Fibroblast of upper back skin (primary cell): ENCODE data around the gene LIX1L.

ENCODE experiments used
- DNase-seq: peaks from one replicate; pipeline ENCODE4 v3.0.0-alpha.2; 2013

Gene LIX1L

DNA sequence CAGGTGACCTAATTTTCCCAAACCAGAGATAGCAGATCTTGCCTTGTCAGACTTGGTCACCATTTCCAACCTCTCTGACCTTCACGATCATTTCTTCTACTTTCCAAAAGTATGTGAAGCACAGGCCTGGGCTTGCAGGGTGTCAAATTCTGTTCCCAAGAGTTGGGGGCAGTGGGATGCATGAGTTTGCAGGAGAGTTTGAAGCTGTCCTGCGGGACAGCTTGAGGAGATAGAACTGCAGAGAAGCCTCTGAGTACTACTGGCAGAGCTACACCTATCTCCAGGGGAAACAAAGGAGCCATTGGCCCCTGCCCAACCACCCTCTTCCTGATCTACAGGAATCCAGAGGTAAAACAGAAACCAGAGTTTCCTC, 27.3 kb upstream of the LIX1L start:
- DNase-seq, result no peak

DNA sequence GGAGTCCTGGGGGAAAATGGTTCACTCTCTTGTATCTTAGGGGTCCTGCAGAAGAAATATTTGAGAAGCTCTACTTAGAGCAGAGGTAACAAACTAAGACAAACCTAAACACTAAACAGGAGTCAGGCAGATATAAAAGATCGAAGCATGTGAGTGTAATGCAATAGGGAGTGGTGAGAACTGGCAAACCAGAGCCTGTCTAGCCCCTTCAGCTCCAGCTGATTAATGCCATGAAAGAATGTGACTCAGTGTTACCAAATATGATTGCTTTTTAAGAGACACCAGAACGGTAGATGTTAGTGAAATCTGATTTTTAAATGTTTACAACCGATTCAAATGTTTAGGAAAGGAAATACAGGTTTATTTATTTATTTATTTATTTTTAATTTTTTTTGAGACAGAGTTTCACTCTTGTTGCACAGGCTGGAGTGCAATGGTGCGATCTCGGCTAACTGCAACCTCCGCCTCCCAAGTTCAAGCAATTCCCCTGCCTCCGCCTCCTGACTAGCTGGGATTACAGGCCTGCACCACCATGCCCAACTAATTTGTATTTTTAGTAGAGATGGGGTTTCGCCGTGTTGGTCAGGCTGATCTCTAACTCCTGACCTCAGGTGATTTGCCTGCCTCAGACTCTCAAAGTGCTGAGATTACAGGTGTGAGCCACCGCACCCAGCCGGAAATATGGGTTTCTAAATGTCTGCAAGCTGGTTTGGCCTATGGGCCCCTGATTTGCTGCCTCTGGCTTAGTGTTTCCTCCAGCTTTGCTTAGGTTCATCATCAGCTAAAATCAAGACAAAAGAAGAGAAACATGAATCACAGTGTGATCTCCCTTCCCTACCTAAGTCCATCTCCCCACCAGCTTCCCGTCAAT, 26.4 kb upstream of the LIX1L start:
- DNase-seq, result no peak

- DNase-seq, result no peak
Measured at GRCh38 chr1:145983206-145983675, 25.4 kb upstream of the LIX1L start.

DNA sequence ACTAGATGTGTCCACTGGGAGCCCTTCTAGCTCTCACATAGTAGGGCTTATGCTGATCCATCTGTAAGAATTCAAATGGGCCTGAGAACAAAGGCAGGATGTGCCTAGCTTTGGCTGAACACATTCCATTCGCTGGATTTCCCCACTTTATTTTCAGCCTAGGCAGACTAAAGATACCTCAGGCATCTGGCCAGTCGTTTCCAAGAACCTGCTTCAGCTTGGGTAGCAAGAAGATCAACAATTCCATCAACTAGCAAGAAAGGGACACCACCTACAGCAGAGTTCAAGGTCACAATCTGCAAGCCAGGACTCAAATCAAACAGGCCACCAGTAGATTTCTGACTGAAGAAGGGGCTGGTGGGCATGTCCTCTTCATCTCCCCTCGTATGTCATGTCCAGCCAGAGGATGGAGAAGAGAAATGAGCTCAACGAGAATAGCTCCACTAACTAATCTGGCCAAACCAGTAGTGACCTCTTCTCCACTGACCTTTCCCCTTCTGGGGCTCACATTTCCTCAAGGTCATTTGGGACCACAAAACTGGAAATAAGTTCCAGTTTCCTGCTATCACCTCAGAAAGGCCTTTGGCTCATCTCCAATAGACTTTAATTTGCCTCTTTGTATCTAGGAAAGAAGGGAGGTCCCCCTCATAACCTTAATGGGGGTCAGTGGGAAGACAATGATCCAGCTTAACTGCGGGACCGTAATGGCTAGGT, 24.4 kb upstream of the LIX1L start:
- DNase-seq, result no peak

DNA sequence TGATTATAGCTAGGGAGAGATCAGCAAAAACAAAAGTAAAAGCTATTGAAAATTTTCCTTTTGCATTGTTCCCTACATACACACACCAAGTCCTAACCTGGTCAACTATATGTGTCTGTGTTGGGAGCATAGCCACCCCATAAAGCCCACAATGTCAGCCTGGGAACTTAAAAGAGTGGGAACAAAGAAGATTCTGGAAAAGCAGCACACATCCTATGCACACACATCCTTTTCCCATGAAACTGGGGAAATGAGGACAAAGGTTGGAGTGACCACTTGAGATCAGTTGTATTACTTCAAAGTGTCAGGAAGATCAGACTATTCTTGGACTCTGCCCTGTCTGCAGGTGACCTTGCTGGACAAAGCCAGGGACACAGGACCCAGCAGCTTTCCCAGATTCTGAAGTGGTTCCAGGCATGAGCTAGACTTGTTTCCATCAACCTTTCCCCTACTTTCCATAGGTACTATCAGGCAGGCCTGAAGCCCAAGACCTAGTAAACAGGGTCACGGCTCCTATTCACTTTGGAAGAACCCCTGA, 22.7 kb upstream of the LIX1L start:
- DNase-seq, result no peak

DNA sequence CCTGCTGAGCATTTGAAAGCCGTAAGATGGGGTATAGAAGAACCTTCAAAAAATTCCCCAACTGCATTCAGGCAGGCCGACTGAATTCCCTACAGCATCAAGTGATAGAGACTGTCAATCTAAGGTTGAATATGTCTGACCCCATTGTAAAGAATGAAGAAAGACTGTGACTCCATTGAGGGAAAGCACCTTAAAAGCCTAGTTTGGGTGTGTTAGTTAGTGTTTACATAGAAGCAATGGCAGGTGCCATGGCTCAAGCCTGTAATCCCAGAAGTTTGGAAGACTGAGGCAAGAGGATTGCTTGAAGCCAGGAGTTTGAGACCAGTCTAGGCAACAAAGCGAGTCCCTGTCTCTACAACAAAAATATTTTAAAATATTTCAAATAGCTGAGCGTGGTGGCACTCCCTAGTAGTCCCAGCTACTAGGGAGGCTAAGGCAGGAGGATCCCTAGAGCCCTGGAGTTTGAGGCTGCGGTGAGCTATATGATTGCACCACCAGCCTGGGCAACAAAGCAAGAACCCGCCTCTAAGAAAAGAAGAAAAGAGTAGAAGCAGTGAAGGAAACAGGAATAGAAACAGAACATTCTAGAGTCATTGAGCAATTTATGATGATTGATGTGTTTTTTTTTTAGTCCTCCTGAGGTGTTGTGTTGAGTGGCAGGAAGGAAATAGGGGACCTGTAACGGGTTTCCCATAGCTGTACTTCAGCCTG, 22.1 kb upstream of the LIX1L start:
- peak; percentile 36 for DNase-seq

GRCh38 chr1:145978854-145979745, 21.3 kb upstream of the LIX1L start:
- DNase-seq, result peak; percentile 100

- DNase-seq, result no peak
Measured at GRCh38 chr1:145978471-145978853, 20.6 kb upstream of the LIX1L start.

DNA sequence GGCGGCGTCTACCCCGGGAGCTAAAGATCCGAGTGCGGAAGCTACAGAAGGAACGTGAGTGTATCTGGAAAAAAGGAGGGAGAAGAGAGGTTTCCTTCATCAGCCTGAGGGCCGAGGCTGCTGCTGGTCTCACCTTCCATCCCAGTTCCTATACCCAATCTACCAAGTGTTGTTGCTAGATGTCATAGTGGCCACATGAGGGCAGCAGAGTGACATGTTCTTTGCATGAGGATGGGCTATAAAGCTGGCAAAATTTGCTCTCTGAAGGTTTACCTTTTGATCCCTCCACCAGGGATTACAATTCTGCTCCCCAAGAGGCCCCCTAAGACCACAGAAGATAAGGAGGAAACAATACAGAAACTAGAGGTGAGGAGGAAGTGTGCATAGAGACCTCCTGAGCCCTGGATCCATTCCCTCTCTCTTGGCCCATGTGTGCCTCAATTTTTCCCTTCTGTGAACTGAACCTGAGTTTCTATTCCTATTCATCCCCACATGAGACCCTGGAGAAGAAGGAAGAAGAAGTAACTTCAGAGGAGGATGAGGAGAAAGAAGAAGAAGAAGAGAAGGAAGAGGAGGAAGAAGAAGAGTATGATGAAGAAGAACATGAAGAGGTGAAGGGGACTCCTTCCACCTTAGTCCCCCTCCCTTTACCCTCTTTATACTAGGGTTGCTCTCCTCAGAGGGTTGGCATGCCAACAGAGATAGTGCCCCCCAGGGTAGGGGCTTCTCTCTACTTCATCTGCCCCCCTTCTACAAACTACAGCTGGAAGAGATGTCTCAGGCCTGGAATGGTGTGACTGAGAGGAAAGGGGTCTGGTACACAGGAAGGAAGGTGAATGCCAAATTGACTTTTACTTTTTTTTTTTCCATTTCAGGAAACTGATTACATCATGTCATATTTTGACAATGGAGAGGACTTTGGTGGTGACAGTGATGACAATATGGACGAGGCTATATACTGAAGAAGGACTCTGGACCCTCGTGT, 20.0 kb upstream of the LIX1L start:
- peak; percentile 84 for DNase-seq

- no peak for DNase-seq
Measured at GRCh38 chr1:145977016-145977415, 19.2 kb upstream of the LIX1L start.

GRCh38 chr1:145975216-145975615, 17.4 kb upstream of the LIX1L start:
- DNase-seq, result no peak

DNA sequence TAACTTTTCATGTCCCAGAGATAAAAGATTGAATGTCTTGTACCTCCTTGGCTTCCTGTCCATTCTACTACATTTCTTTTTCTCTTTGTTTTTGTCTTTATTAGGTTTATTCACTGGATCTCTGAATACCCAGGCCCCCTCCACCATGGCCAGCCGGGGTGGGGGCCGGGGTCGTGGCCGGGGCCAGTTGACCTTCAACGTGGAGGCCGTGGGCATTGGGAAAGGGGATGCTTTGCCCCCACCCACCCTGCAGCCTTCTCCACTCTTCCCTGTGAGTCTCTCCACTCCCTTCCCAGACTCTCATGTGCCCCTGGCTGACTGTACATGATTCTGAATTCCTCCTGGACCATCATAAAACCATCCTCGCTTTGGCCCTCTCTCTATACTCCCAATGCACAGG, 16.9 kb upstream of the LIX1L start:
- DNase-seq, result no peak

DNA sequence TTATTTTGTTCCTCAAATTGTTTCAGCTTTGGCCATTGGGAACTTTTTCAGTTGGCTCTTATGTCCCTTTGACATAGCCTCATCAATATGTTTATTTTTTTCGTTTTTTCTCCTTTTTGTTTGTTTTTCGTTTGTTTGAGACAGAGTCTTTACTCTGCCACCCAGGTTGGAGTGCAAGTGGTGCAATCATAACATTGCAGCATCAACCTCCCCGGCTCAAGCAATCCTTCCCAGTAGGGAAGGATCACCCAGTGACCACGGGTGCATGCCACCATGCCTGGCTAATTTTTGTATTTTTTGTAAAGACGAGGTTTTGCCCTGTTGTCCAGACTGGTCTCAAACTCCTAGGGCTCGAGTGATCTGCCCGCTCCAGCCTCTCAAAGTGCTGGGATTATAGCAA, 14.8 kb upstream of the LIX1L start:
- DNase-seq, result no peak

DNA sequence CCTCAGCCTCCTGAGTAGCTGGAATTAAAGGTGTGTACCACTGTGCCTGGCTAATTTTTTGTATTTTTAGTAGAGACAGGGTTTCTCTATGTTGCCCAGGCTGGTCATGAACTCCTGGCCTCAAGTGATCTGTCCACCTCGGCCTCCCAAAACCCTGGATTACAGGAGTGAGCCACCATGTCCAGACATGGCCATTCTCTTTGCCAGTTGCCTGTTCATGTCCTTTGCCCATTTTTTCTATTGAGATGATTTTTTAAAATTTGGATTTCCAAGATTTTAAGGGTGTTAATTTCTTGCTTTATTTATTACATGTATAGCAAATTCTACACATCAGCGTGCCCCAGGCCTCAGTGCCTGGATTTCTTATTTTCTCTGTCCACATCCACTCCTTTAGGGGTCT, 9.5 kb upstream of the LIX1L start:
- DNase-seq, result no peak

DNA sequence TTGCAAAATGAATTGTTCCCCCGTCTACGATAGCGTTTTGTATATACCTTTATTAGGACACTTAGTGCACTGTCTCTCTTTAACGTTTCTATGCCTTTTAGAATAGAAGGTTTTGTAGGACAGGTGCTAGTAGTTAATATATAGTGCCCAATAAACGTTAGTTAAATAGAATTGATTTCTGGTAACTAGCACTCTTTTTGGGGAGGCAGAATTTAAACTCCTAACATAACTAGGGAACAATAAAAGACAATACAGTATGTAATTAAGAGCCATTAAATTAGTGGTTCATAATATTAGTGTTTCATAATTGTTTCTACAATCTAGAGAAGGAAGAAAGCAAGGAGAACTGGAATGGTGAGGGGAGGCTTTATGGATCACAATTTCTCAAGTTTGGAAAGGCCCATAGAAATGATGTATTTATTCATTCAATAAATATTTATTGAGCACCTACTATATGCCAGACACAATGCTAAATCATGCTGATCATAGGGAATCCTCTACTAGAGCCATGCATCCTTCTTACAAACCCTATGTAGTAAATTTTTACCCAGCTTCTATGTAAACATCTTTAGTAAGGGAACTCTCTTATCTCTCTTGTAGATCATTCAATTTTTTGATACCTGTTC, 7.4 kb upstream of the LIX1L start:
- no peak for DNase-seq

GRCh38 chr1:145964328-145965118, 6.7 kb upstream of the LIX1L start, which contains the start of the genes ANKRD34A and POLR3GL:
Gene ANKRD34A, minus strand, starts transcription at chr1:145964575. Its CDS starts 2,816 bp downstream, at chr1:145961759.
Gene POLR3GL, plus strand, starts transcription at chr1:145964690. Its CDS starts 10,176 bp downstream, at chr1:145974866.
- DNase-seq, result peak; percentile 91

- peak; percentile 87 for DNase-seq
Measured at GRCh38 chr1:145963265-145964019, 5.6 kb upstream of the LIX1L start.
